Measurements from ENCODE around the gene VAMP7.
"Not testable (repeated sequence)": the region's sequence is repeated elsewhere in the genome, so short reads cannot be mapped to it uniquely, and the experiment has no call there.

DNA sequence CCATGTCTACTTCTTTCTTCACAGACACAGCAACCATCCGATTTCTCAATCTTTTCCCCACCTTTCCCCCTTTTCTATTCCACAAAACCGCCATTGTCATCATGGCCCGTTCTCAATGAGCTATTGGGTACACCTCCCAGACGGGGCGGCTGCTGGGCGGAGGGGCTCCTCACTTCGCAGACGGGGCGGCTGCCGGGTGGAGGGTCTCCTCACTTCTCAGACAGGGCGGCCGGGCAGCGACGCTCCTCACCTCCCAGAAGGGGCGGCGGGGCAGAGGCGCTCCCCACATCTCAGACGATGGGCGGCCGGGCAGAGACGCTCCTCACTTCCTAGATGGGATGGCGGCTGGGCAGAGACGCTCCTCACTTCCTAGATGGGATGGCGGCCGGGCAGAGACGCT is 26.5 kb downstream of the VAMP7 start:
- TF ChIP-seq, protein P1, sequence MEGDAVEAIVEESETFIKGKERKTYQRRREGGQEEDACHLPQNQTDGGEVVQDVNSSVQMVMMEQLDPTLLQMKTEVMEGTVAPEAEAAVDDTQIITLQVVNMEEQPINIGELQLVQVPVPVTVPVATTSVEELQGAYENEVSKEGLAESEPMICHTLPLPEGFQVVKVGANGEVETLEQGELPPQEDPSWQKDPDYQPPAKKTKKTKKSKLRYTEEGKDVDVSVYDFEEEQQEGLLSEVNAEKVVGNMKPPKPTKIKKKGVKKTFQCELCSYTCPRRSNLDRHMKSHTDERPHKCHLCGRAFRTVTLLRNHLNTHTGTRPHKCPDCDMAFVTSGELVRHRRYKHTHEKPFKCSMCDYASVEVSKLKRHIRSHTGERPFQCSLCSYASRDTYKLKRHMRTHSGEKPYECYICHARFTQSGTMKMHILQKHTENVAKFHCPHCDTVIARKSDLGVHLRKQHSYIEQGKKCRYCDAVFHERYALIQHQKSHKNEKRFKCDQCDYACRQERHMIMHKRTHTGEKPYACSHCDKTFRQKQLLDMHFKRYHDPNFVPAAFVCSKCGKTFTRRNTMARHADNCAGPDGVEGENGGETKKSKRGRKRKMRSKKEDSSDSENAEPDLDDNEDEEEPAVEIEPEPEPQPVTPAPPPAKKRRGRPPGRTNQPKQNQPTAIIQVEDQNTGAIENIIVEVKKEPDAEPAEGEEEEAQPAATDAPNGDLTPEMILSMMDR (IDR thresholded peaks at IDR 0.05), result not testable (repeated sequence)
- not testable (repeated sequence) for TF ChIP-seq POLR2A (IDR thresholded peaks at IDR 0.05); EP300 (IDR thresholded peaks at IDR 0.05; ENCODE audit: low read depth); POLR2AphosphoS5 (IDR thresholded peaks at IDR 0.05)

Data from transverse colon (tissue), 4 donors.